NCI-H128 (cell line): ENCODE measurements around the gene GAL3ST1.
"Not testable (repeated sequence)": the region's sequence is repeated elsewhere in the genome, so short reads cannot be mapped to it uniquely, and the experiment has no call there.

Experiments
- DNase-seq: peaks from one replicate; lab custom pipeline; 2025; ENCODE audit not compliant: unreplicated experiment; lab: John Stamatoyannopoulos, UW

GAL3ST1 gene

GRCh38 chr22:30574095-30574981 is at the start of gene GAL3ST1:
Gene GAL3ST1, minus strand, starts transcription at chr22:30574665. Its CDS starts 17,273 bp downstream, at chr22:30557392.
- no peak for DNase-seq

- DNase-seq, result not testable (repeated sequence)
These were observed 45.4 kb upstream of the GAL3ST1 start for GRCh38 chr22:30619909-30620308.

GRCh38 chr22:30617819-30618218 is 43.4 kb upstream of the GAL3ST1 start:
- DNase-seq, result no peak

- DNase-seq, result no peak
These were observed 41.1 kb upstream of the GAL3ST1 start for GRCh38 chr22:30615543-30615954.

- DNase-seq, result no peak
These were observed 40.4 kb upstream of the GAL3ST1 start for GRCh38 chr22:30614879-30615278.

GRCh38 chr22:30614268-30614667 is 39.8 kb upstream of the GAL3ST1 start:
- no peak for DNase-seq

GRCh38 chr22:30612789-30613188 is 38.3 kb upstream of the GAL3ST1 start:
- no peak for DNase-seq

- no peak for DNase-seq
These were observed 36.7 kb upstream of the GAL3ST1 start for GRCh38 chr22:30611197-30611596.

- DNase-seq, result no peak
These were observed 35.8 kb upstream of the GAL3ST1 start for GRCh38 chr22:30610299-30610698.

- DNase-seq, result no peak
These were observed 35.1 kb upstream of the GAL3ST1 start for GRCh38 chr22:30609260-30610185.

- DNase-seq, result no peak
These were observed 33.5 kb upstream of the GAL3ST1 start for GRCh38 chr22:30607939-30608338.

- DNase-seq, result no peak
These were observed 33.0 kb upstream of the GAL3ST1 start for GRCh38 chr22:30607300-30607930.

- DNase-seq, result no peak
These were observed 32.2 kb upstream of the GAL3ST1 start, which contains the start of gene TCN2 for GRCh38 chr22:30606455-30607299. Gene TCN2, plus strand, starts transcription at chr22:30607174. Its CDS starts 158 bp downstream, at chr22:30607332.

GRCh38 chr22:30605449-30606110 is 31.1 kb upstream of the GAL3ST1 start:
- DNase-seq, result no peak

GRCh38 chr22:30604723-30605122 is 30.3 kb upstream of the GAL3ST1 start:
- no peak for DNase-seq

GRCh38 chr22:30603801-30604200 is 29.3 kb upstream of the GAL3ST1 start:
- DNase-seq, result no peak

- DNase-seq, result no peak
These were observed 27.6 kb upstream of the GAL3ST1 start for GRCh38 chr22:30602049-30602448.

GRCh38 chr22:30601464-30601863 is 27.0 kb upstream of the GAL3ST1 start:
- no peak for DNase-seq

- no peak for DNase-seq
These were observed 26.5 kb upstream of the GAL3ST1 start for GRCh38 chr22:30600921-30601320.

GRCh38 chr22:30598986-30599385 is 24.5 kb upstream of the GAL3ST1 start:
- DNase-seq, result no peak
